Spleen (tissue), 7 donors: ENCODE data around the gene NDUFAF2.

Source experiments
- POLR2A ChIP-seq, 3 donors: fragments of 450-650 bp; IDR thresholded peaks; one replicate each; pipeline ENCODE4 v1.5.1; 2017; ENCODE audit warnings: antibody characterized with exemption in 3 of 3, mild to moderate bottlenecking in 1 of 3
- TF ChIP-seq, protein P1 (sequence below), 11 experiments: fragments of 200-600 bp in 7 of 11; fragments of 450-650 bp in 4 of 11; sonication (generic) in 4 of 11; IDR thresholded peaks in 8 of 11; conservative IDR thresholded peaks in 3 of 11; 1 replicate in 7 of 11; 2 replicates in 4 of 11; pipeline versions ENCODE4 v1.4.0 to v1.8.0; 2016 to 2021; ENCODE audit warnings: antibody characterized with exemption in 11 of 11, inconsistent platforms in 4 of 11, mild to moderate bottlenecking in 1 of 11
- donor health status: DM: no; HTN: no; CAD: no; lungs with moderate emphysema.
- donor health status: DM: no; HTN: no; CAD: no.
- donor health status: DM: no; HTN: no; CAD: no.

DNA sequence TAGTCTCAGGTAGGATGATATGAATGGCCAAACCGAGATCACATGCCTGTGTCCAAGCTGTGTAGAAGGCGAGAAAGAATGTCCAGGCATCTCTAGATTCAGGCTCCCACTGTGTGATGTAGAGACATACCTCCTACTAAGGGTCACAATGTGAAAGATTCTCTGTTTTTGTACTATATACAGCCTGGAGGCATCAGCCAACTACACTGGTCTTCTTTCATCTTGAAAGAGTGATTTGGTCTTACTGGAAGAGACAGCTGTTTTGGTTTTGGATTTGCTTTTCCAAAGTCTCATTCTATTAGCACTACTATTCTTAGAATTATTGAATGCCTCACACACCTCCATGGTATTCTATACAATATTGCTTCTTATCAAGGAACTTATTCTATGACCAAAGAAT lies 26.5 kb upstream of the NDUFAF2 start:
- TF ChIP-seq POLR2A (IDR thresholded peaks at IDR 0.05), result no peak
- TF ChIP-seq, protein P1, sequence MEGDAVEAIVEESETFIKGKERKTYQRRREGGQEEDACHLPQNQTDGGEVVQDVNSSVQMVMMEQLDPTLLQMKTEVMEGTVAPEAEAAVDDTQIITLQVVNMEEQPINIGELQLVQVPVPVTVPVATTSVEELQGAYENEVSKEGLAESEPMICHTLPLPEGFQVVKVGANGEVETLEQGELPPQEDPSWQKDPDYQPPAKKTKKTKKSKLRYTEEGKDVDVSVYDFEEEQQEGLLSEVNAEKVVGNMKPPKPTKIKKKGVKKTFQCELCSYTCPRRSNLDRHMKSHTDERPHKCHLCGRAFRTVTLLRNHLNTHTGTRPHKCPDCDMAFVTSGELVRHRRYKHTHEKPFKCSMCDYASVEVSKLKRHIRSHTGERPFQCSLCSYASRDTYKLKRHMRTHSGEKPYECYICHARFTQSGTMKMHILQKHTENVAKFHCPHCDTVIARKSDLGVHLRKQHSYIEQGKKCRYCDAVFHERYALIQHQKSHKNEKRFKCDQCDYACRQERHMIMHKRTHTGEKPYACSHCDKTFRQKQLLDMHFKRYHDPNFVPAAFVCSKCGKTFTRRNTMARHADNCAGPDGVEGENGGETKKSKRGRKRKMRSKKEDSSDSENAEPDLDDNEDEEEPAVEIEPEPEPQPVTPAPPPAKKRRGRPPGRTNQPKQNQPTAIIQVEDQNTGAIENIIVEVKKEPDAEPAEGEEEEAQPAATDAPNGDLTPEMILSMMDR (IDR thresholded peaks at IDR 0.05 in 8 of 11, conservative IDR thresholded peaks at IDR 0.05 in 3 of 11), result no peak
